ENCODE results near the gene OSBPL7. TPM values are rescaled to one million over a fixed set of nuclear protein-coding genes. Genes with fewer than 3 reads are reported as not detected.

OSBPL7 gene
- total and polyA plus RNA-seq, 8 donors: 7.9 to 330 (median 43.9) TPM

- Histone ChIP-seq H3K36me3 (no peaks in the 10 kb centered on the region), H3K27me3 (peaks cover 0 to 72% (median 20%) of the 10 kb centered on the region in 3 donors), H3K9me3 (no peaks in the 10 kb centered on the region), H3K4me3 (no peak overlapping the region), H3K27ac (no peak overlapping the region), H3K4me1 (peaks cover 0 to 4% (median 0%) of the 10 kb centered on the region in 4 donors)
- intact Hi-C loops (cut with DNase I; ENCODE audit: low total_unique reads): no loop called here
- DNase-seq: no peak
- 63 to 69% (median 65%) methylated on average over 5 of the region's 5 CpGs for WGBS, 5 donors
- TF ChIP-seq POLR2AphosphoS5 (IDR thresholded peaks at IDR 0.05) (no peak), CTCF (IDR thresholded peaks at IDR 0.05) (no peak), EP300 (IDR thresholded peaks at IDR 0.05) (no peak), POLR2A (IDR thresholded peaks at IDR 0.05) (no peak)
These were observed 40.2 kb downstream of the OSBPL7 start for GRCh38 chr17:47781397-47781796.

- Histone ChIP-seq H3K4me3 (no peak overlapping the region), H3K27me3 (peaks cover 0 to 89% (median 34%) of the 10 kb centered on the region in 3 donors), H3K27ac (no peak overlapping the region), H3K9me3 (no peaks in the 10 kb centered on the region), H3K4me1 (peaks cover 0 to 4% (median 0%) of the 10 kb centered on the region in 4 donors), H3K36me3 (no peaks in the 10 kb centered on the region)
- WGBS, 5 donors: 17 to 43% (median 27%) methylated on average over 25 to 45 of the region's 45 CpGs
- TF ChIP-seq CTCF (IDR thresholded peaks at IDR 0.05): no peak
- no peak for TF ChIP-seq EP300 (IDR thresholded peaks at IDR 0.05)
- no peak for TF ChIP-seq POLR2A (IDR thresholded peaks at IDR 0.05)
- no peak for TF ChIP-seq POLR2AphosphoS5 (IDR thresholded peaks at IDR 0.05)
- no peak for DNase-seq
- intact Hi-C loops (cut with DNase I; ENCODE audit: low total_unique reads): no loop called here
These were observed 43.4 kb downstream of the OSBPL7 start for GRCh38 chr17:47778184-47778635.

- Histone ChIP-seq H3K4me1 (peaks cover 0 to 4% (median 0%) of the 10 kb centered on the region in 4 donors), H3K27ac (no peak overlapping the region), H3K4me3 (no peak overlapping the region), H3K9me3 (peaks cover 0 to 8% (median 8%) of the 10 kb centered on the region in 4 donors), H3K27me3 (peaks cover 0 to 86% (median 34%) of the 10 kb centered on the region in 3 donors), H3K36me3 (no peaks in the 10 kb centered on the region)
- peak in 1 of 2 donors; percentile 49 for DNase-seq
- intact Hi-C loops (cut with DNase I; ENCODE audit: low total_unique reads): no loop called here
- WGBS, 5 donors: 35 to 47% (median 41%) methylated on average over 14 of the region's 14 CpGs
- TF ChIP-seq CTCF (IDR thresholded peaks at IDR 0.05) (peak in 5 of 7 experiments; percentile 48 to 72 (median 59)), POLR2A (IDR thresholded peaks at IDR 0.05) (no peak), EP300 (IDR thresholded peaks at IDR 0.05) (no peak), POLR2AphosphoS5 (IDR thresholded peaks at IDR 0.05) (no peak)
These were observed 45.0 kb downstream of the OSBPL7 start for GRCh38 chr17:47776330-47777197.

GRCh38 chr17:47774987-47775580 lies 46.5 kb downstream of the OSBPL7 start:
- Histone ChIP-seq H3K27ac (no peak overlapping the region), H3K27me3 (peaks cover 0 to 73% (median 34%) of the 10 kb centered on the region in 3 donors), H3K4me3 (no peak overlapping the region), H3K4me1 (peaks cover 0 to 4% (median 0%) of the 10 kb centered on the region in 4 donors), H3K9me3 (peaks cover 0 to 16% (median 10%) of the 10 kb centered on the region in 4 donors), H3K36me3 (no peaks in the 10 kb centered on the region)
- no peak for DNase-seq
- WGBS, 5 donors: 63 to 72% (median 67%) methylated on average over 1 of the region's 1 CpG
- intact Hi-C loops (cut with DNase I; ENCODE audit: low total_unique reads): no loop called here
- no peak for TF ChIP-seq POLR2A (IDR thresholded peaks at IDR 0.05)
- TF ChIP-seq EP300 (IDR thresholded peaks at IDR 0.05): no peak
- no peak for TF ChIP-seq CTCF (IDR thresholded peaks at IDR 0.05)
- no peak for TF ChIP-seq POLR2AphosphoS5 (IDR thresholded peaks at IDR 0.05)
